ENCODE results near the gene ERLEC1. TPM values are rescaled to one million over a fixed set of nuclear protein-coding genes. Genes with fewer than 3 reads are reported as not detected.

The ERLEC1 gene
- total RNA-seq, 4 donors from 2014 or later: 26.7 to 53.6 (median 28.9) TPM

DNA sequence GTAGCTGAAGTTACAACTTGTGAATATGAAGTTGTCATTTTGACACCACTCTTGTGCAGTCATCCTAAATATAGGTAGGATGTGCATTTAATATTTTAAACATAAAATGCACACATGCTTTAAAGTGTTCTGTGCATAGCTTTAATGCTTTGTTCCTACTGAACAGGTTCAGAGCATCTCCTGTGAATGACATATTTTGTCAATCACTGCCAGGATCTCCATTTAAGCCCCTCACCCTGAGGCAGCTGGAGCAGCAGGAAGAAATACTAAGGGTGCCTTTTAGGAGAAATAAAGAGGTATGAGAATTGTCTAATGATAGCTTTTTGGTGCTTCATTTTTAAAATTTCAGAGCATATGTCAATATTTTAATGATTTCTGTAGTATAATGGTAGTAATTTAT is 14.7 kb downstream of the ERLEC1 start:
- in situ Hi-C loops (cut with MboI; ENCODE audit: low sequenced_read_pairs in 4 of 4): no loop called here
- DNase-seq (no peak), ATAC-seq (no peak)
- Histone ChIP-seq H3K27me3 (no peaks in the 10 kb centered on the region), H3K4me1 (no peaks in the 10 kb centered on the region), H3K9me3 (no peaks in the 10 kb centered on the region), H3K4me3 (no peak overlapping the region), H3K36me3 (peaks cover 0 to 64% of the 10 kb centered on the region in 2 donors), H3K27ac (no peak overlapping the region)
- intact Hi-C loops (cut with DNase I; ENCODE audit: low total_unique reads): no loop called here
- TF ChIP-seq, protein P1, sequence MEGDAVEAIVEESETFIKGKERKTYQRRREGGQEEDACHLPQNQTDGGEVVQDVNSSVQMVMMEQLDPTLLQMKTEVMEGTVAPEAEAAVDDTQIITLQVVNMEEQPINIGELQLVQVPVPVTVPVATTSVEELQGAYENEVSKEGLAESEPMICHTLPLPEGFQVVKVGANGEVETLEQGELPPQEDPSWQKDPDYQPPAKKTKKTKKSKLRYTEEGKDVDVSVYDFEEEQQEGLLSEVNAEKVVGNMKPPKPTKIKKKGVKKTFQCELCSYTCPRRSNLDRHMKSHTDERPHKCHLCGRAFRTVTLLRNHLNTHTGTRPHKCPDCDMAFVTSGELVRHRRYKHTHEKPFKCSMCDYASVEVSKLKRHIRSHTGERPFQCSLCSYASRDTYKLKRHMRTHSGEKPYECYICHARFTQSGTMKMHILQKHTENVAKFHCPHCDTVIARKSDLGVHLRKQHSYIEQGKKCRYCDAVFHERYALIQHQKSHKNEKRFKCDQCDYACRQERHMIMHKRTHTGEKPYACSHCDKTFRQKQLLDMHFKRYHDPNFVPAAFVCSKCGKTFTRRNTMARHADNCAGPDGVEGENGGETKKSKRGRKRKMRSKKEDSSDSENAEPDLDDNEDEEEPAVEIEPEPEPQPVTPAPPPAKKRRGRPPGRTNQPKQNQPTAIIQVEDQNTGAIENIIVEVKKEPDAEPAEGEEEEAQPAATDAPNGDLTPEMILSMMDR (IDR thresholded peaks at IDR 0.05 in 4 of 5, conservative IDR thresholded peaks at IDR 0.05 in 1 of 5): no peak
- no peak for TF ChIP-seq POLR2A (IDR thresholded peaks at IDR 0.05)

DNA sequence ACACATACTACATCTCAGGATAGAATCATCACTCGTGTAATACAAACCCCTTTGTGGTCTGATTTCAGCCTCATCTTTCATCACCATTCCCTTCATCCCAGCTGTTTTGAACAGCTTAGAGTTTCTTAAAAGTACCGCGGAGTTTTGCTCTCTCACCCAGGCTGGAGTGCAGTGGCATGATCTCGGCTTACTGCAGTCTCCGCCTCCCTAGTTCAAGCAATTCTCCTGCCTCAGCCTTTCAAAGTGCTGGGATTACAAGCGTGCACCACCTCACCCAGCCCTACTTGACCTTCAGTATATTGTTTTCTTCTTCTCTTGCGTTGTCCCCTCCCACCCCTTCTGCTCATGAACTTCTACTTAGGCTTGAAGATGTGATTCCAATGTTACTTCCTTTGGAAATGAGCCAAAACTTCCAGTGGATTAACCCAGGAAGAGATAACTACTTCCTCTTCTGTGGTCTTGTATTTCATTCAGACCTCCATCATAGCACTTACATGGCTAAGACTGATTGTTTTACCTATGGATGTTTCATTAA is 15.8 kb downstream of the ERLEC1 start:
- H3K27ac ChIP-seq: no peak overlapping the region
- DNase-seq (no peak), ATAC-seq (peak in 1 of 2 donors; percentile 40)
- no peaks in the 10 kb centered on the region for H3K4me1 ChIP-seq
- no peak overlapping the region for H3K4me3 ChIP-seq
- H3K27me3 ChIP-seq: no peaks in the 10 kb centered on the region
- no peak for TF ChIP-seq POLR2A (IDR thresholded peaks at IDR 0.05)
- TF ChIP-seq, protein P1 (IDR thresholded peaks at IDR 0.05 in 4 of 5, conservative IDR thresholded peaks at IDR 0.05 in 1 of 5): no peak
- in situ Hi-C loops (cut with MboI; ENCODE audit: low sequenced_read_pairs in 4 of 4) (no loop called here), intact Hi-C loops (cut with DNase I; ENCODE audit: low total_unique reads) (no loop called here)
- no peaks in the 10 kb centered on the region for H3K9me3 ChIP-seq
- H3K36me3 ChIP-seq: peaks cover 0 to 66% of the 10 kb centered on the region in 2 donors

GRCh38 chr2:53811601-53812000 is 24.8 kb downstream of the ERLEC1 start:
- in situ Hi-C loops (cut with MboI; ENCODE audit: low sequenced_read_pairs in 4 of 4): no loop called here
- H3K9me3 ChIP-seq: no peaks in the 10 kb centered on the region
- H3K4me3 ChIP-seq: no peak overlapping the region
- no peak for ATAC-seq
- TF ChIP-seq, protein P1 (IDR thresholded peaks at IDR 0.05 in 4 of 5, conservative IDR thresholded peaks at IDR 0.05 in 1 of 5): no peak
- no peak for TF ChIP-seq POLR2A (IDR thresholded peaks at IDR 0.05)
- peaks cover 0 to 67% of the 10 kb centered on the region in 2 donors for H3K36me3 ChIP-seq
- intact Hi-C loops (cut with DNase I; ENCODE audit: low total_unique reads): no loop called here
- no peaks in the 10 kb centered on the region for H3K4me1 ChIP-seq
- no peaks in the 10 kb centered on the region for H3K27me3 ChIP-seq
- DNase-seq: no peak
- no peak overlapping the region for H3K27ac ChIP-seq

DNA sequence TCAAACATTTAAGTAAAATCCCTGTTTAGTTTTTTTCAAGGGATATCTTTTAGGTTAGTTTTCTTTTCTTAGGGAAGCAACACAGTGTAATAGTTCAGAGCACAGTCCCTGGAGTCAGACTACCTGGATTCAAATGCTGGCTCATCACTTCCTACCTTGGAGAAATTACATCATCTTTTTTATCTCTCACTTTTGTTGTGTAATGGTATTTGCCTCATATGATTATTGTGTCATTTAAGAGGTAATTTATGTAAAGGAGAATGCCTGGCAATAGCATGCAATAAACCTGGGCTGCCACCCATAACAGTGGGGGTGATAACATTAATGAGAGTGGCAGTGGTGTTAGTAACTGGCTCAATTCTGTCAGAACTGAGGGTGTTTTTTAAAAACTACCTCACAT is 26.3 kb downstream of the ERLEC1 start:
- ATAC-seq (no peak), DNase-seq (no peak)
- intact Hi-C loops (cut with DNase I; ENCODE audit: low total_unique reads): no loop called here
- in situ Hi-C loops (cut with MboI; ENCODE audit: low sequenced_read_pairs in 4 of 4): no loop called here
- H3K27me3 ChIP-seq: no peaks in the 10 kb centered on the region
- peaks cover 0 to 60% of the 10 kb centered on the region in 2 donors for H3K36me3 ChIP-seq
- no peaks in the 10 kb centered on the region for H3K9me3 ChIP-seq
- no peaks in the 10 kb centered on the region for H3K4me1 ChIP-seq
- no peak for TF ChIP-seq POLR2A (IDR thresholded peaks at IDR 0.05)
- TF ChIP-seq, protein P1 (IDR thresholded peaks at IDR 0.05 in 4 of 5, conservative IDR thresholded peaks at IDR 0.05 in 1 of 5): no peak
- H3K27ac ChIP-seq: peak overlapping the region in 1 of 4 donors; percentile 12
- H3K4me3 ChIP-seq: no peak overlapping the region
